Left ventricle myocardium inferior (tissue), 1 donor: Measurements from ENCODE around the gene MACROD2. TPM values are rescaled to one million over a fixed set of nuclear protein-coding genes. Genes with fewer than 3 reads are reported as not detected.

Experiments used
- DNase-seq: peaks from one replicate; pipeline ENCODE4 v3.0.0-alpha.2; 2020
- H3K27ac ChIP-seq: fragments of 200-600 bp; replicated peaks from 2 replicates; pipeline ENCODE4 v1.8.0; 2021
- H3K27me3 ChIP-seq: fragments of 200-600 bp; 2 replicates; pipeline ENCODE4 v1.8.0; 2021; ENCODE audit warnings: low read depth
- H3K36me3 ChIP-seq: fragments of 200-600 bp; 2 replicates; pipeline ENCODE4 v1.8.0; 2021
- H3K4me1 ChIP-seq: fragments of 200-600 bp; 2 replicates; pipeline ENCODE4 v1.8.0; 2021
- H3K4me3 ChIP-seq: fragments of 200-600 bp; 2 replicates; pipeline ENCODE4 v1.8.0; 2021; ENCODE audit warnings: mild to moderate bottlenecking, moderate library complexity
- H3K9me3 ChIP-seq: fragments of 200-600 bp; replicated peaks from 2 replicates; pipeline ENCODE4 v1.8.0; 2021
- CTCF ChIP-seq: fragments of 200-600 bp; IDR thresholded peaks from 2 replicates; pipeline ENCODE4 v1.8.0; 2021; ENCODE audit warnings: antibody characterized with exemption, mild to moderate bottlenecking, borderline replicate concordance
- intact Hi-C: fragments of 100-400 bp; cut with micrococcal nuclease; formaldehyde crosslinking; loops from one replicate; pipeline ENCODE4 v1.11.0; 2022
- total RNA-seq: library from RNA; stranded (reverse); fragmentation: NEBNext Ultra II Directional; extraction: Animal tissue kit (Norgen Biotek cat#: 25700); gene quantifications from one replicate; pipeline ENCODE4 v1.2.1, GENCODE V29; 2021
- donor health status: DM: no; HTN: yes; CAD: no; lungs with severe emphysema.

Gene MACROD2
- total RNA-seq, 1 donor from 2014 or later, result 3.6 TPM

DNA sequence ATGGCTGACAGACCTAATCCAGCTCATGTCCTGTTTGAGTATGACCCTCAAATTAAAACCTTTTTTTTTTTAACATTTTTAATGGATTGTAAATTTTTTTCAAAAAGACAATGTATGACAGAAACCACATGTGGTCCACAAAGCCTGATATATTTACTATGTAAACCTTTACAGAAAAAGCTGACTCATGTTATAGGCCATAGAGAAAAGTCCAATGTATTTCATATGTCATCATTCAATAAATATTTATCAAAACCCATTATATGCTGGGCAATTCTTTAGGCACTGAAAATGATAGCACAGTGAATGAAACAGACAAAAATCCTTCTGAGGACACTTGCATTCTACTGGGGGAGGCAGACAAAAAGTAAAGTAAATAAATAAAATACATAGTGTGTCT lies 1168.3 kb downstream of the MACROD2 start:
- H3K9me3 ChIP-seq, result no peaks in the 10 kb centered on the region
- no peaks in the 10 kb centered on the region for H3K4me1 ChIP-seq
- H3K27ac ChIP-seq, result no peak overlapping the region
- no peak for DNase-seq
- H3K36me3 ChIP-seq, result no peaks in the 10 kb centered on the region
- H3K4me3 ChIP-seq, result no peak overlapping the region
- no peaks in the 10 kb centered on the region for H3K27me3 ChIP-seq
- no peak for TF ChIP-seq CTCF
- intact Hi-C loops, result no loop called here

DNA sequence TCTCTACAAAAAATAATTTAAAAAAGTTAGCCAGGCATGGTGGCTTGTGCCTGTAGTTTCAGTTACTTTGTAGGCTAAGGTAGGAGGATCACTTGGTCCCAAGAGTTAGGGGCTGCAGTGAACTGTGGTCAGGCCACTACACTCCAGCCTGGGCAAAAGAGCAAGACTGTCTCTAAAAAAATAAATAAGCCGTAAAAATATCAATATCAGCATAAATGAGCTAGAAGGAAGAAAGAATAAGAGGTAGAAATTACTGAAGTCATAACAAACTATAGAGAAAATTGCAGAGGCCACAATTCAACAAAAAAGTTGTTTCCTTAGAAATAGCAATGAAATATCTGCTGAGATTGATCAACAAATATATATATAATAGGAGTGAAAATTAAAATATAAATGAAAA lies 1169.4 kb downstream of the MACROD2 start:
- no peaks in the 10 kb centered on the region for H3K9me3 ChIP-seq
- no peak for TF ChIP-seq CTCF
- H3K4me3 ChIP-seq, result no peak overlapping the region
- H3K36me3 ChIP-seq, result no peaks in the 10 kb centered on the region
- DNase-seq, result no peak
- intact Hi-C loops, result no loop called here
- H3K4me1 ChIP-seq, result no peaks in the 10 kb centered on the region
- no peaks in the 10 kb centered on the region for H3K27me3 ChIP-seq
- no peak overlapping the region for H3K27ac ChIP-seq

DNA sequence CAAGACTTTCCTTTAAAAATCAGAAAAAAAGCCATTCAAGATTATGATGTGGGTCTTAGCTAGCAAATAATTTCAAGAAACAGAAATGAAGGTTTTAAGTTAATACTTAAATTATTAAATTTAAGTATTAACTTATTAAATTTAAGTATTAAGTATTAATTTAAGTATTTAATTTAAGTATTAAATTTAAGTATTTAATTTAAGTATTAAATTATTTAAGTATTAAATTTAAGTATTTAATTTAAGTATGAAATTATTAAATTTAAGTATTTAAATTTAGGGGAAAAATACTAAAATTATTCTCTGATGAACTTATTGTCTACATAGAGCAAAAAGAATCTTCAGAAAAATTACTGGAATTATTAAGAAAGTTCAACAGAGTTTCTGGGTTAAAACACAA lies 1171.4 kb downstream of the MACROD2 start:
- TF ChIP-seq CTCF, result no peak
- H3K9me3 ChIP-seq, result no peaks in the 10 kb centered on the region
- no peak overlapping the region for H3K27ac ChIP-seq
- no peaks in the 10 kb centered on the region for H3K27me3 ChIP-seq
- no peaks in the 10 kb centered on the region for H3K36me3 ChIP-seq
- DNase-seq, result no peak
- intact Hi-C loops, result no loop called here
- no peaks in the 10 kb centered on the region for H3K4me1 ChIP-seq
- H3K4me3 ChIP-seq, result no peak overlapping the region

DNA sequence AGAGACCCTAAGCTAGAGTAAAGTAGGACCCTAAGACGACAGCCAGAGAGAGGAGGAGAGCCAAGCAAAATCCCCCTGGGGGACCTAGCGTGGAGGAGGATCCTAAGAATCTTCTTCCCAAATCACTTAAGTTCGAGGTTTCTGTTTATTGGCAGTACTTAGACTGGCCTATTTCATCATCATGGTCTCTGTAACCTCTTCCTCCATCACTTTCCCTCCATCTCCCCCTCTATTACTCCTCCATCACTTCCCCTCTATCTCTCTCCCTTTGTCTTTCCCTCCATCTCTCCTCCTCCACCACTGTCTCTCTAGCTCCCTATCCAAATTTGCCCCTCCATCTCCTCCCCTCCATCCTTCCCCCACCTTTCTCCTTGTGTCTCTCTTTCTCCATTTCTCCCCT lies 1175.7 kb downstream of the MACROD2 start:
- no peak for TF ChIP-seq CTCF
- Histone ChIP-seq H3K4me1 (no peaks in the 10 kb centered on the region), H3K27ac (no peak overlapping the region), H3K4me3 (no peak overlapping the region), H3K36me3 (no peaks in the 10 kb centered on the region), H3K9me3 (peaks cover 9% of the 10 kb centered on the region), H3K27me3 (no peaks in the 10 kb centered on the region)
- intact Hi-C loops, result no loop called here
- DNase-seq, result no peak

- Histone ChIP-seq H3K27me3 (no peaks in the 10 kb centered on the region), H3K27ac (no peak overlapping the region), H3K4me1 (no peaks in the 10 kb centered on the region), H3K9me3 (peaks cover 15% of the 10 kb centered on the region), H3K4me3 (no peak overlapping the region), H3K36me3 (no peaks in the 10 kb centered on the region)
- DNase-seq, result no peak
- no peak for TF ChIP-seq CTCF
- intact Hi-C loops, result no loop called here
These were observed 1181.6 kb downstream of the MACROD2 start for GRCh38 chr20:15176929-15177328.

DNA sequence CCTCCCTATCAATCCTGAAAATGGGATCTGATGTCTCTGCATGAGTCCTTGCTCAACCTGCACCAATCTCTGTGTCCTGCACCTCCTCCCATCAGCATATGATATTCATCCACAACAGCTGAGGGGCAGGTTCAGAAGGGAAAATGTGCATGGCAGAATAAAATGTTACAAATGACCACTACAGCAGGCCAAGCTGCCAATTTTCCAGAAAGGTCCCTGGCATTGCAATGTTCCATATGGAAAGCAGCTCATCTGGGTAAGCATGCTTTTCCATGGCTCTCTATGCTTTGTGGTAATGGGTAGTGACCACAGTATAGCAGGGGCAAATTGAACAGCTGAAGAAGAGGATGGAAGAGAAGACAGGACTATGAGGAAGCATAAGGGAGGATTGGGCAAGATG lies 1183.3 kb downstream of the MACROD2 start:
- Histone ChIP-seq H3K27me3 (no peaks in the 10 kb centered on the region), H3K4me1 (no peaks in the 10 kb centered on the region), H3K36me3 (no peaks in the 10 kb centered on the region), H3K4me3 (no peak overlapping the region), H3K27ac (no peak overlapping the region), H3K9me3 (peaks cover 9% of the 10 kb centered on the region)
- TF ChIP-seq CTCF, result no peak
- no peak for DNase-seq
- intact Hi-C loops, result no loop called here
